ENCODE measurements around the gene SFT2D3.

- TF ChIP-seq ZNF311 (CRISPR knock-in tag; IDR thresholded peaks at IDR 0.05) (no peak), CTCF (IDR thresholded peaks at IDR 0.05 in 2 of 3, conservative IDR thresholded peaks at IDR 0.05 in 1 of 3; ENCODE audit: insufficient read depth in 2 of 3, low read depth in 1 of 3, low read length in 3 of 3) (no peak), ZBTB33 (CRISPR knock-in tag; IDR thresholded peaks at IDR 0.05) (no peak), MYC (IDR thresholded peaks at IDR 0.05; ENCODE audit: low read depth, low read length) (no peak), MYC (CRISPR knock-in tag; IDR thresholded peaks at IDR 0.05; ENCODE audit: borderline replicate concordance, low read depth) (no peak), ZSCAN29 (IDR thresholded peaks at IDR 0.05) (no peak), ZEB2 (IDR thresholded peaks at IDR 0.05) (no peak)
Measured at GRCh38 chr2:127737892-127738291, 36.6 kb downstream of the SFT2D3 start.

Data from K562 (cell line).